ENCODE measurements around the gene VPS13D.

VPS13D gene

DNA sequence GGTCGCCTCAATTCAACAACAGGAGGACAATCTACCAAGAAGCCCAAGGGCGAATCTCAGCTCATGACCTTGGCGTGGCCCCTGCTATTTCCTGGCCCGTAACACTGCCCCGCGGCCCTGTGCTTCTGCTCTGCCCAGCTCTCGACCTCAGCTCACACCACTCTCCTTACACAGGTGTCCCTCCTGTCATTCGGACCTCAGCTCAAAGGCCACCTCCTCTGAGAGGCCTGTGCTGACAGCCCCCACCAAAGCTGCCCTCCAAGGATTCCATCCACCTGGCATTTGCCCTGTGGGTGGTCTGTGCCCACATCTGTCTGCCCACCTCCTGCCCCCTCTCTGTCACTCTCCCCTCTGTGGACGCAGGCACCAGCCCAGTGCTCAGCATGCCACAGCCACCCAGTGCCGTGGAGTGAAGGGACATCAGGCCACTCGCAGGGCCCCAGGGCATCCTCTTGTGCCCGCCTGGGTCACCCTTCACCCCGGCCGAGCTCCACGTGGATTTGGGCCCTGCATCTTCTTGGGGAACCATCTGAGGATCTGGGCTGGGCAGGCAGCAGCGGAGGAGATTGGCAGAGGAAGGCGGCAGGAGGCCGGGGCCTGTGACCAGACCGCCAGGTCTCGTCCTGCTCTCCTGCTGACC is 317.9 kb downstream of the VPS13D start:
- FAIRE-seq, result no peak

- no peak for FAIRE-seq
Observed at GRCh38 chr1:12548279-12548972, 318.6 kb downstream of the VPS13D start.

- FAIRE-seq, result no peak
Observed at GRCh38 chr1:12548973-12549459, 319.2 kb downstream of the VPS13D start.

GRCh38 chr1:12549460-12550349 is 319.9 kb downstream of the VPS13D start:
- no peak for FAIRE-seq

- FAIRE-seq, result no peak
Observed at GRCh38 chr1:12551584-12551983, 321.8 kb downstream of the VPS13D start.

DNA sequence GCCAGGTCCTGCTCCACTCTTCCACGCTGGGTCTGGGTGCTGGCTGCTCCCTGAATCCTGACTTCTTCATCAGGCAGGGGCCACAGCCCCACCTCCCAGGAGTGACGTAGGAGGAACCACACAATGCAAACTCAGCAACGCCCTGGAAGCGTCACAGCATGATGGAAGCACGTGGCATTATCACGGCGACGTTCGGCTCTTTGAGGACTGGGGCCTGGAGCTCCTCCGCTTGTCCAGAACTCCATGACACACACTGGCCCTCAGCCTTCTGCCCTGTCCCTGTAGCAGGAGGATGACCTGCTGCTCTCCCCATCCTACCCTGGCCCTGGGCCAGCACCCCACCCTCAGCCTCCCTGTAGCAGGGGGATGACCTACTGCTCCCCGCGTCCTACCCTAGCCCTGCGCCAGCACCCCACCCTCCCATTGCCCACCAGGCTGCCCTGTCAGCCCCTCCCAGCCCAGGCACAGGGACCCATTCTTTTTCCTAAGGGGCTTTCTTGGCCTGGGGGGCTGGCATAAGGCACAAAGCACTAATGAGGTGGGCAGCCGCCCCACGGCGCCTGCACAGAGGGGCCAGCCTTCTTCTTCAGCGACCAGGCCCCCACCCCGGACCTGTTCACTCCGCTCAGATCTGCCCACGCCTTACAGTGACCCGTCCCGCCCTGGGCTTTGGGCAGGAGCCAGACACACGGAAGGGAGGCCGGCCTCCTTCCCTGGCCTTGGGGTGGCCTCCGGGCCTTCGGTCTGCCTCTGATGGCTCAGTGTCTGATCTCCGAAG is 322.5 kb downstream of the VPS13D start:
- no peak for FAIRE-seq

DNA sequence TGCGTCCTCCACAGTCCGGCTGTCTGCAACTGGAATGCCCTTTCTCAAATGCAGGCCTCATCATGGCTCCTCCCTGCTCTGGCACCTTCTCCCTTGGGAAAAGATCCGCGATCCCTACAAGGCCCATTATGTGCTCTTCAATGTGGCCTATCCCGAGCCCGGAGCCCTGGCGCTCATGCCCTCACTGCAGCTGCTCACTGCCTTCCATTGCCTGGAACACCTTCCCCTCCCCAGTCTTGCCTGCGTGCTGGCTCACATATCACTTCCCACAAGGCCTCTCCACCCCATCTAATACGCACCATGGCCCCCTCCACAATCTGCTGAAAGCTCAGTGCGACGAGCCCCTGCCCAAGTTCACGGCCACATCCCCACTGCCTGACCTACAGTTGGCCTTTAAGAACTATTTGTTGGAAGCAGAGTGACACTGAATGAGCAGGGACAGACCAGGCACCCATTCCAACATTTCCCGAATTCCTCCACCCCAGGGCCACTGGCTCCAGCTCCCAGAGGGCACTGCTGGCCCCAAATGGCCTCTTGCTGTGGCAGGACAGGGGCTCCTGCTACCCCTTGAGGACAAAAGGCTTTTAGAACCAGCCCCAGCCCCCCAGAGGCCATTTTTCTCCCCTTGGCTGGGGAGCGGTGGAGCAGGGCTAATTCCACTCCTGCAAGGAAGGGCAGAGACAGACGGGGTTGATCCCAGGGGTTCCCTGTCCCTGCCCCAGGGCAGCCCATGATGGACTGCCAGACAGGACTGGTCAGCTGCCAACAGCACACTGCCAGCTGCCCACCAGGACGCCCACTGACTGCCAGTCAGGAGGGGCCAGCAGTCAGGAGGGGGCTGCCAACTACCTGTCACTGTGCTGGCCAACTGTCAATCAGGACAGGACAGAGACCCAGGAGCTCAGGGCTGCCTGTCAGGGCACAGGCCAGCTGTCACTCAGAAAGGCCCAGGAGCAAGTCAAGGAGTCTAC is 323.4 kb downstream of the VPS13D start:
- no peak for FAIRE-seq

- no peak for FAIRE-seq
Observed at GRCh38 chr1:12553963-12554362, 324.1 kb downstream of the VPS13D start.

DNA sequence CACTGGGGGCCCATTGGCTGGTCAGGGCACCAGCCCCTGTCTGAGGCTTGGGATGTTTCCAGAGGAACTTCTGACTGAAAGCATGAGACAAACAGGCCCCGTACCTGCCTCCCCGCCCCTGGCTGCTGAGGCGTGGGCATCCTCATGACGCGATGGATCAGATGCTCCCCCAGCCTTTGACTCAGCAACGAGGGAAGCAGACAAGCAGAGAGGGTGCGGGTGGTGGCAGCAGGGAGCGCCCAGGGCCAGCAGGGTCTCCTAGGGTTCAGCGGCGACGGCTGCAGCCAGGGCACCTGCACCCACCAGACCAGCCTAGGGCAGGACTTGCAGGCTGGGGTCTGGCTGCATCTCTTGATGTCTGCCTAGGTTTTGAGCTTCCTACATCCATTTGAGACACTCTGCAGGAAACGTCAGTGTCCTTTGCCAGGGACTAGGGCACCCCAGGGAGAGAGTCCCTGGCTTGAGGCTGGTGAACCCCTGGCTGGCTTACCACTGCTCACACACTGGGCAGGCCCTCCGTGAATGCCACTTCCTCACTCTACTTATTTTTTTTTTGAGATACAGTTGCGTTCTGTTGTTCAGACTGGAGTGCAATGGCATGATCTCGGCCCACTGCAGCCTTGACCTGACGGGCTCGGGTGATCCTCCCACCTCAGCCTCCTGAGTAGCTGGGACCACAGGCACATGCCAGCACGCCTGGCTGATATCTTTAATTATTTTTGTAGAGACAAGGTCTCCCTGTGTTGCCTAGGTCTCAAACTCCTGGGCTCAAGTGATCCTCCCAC is 324.9 kb downstream of the VPS13D start:
- no peak for FAIRE-seq

GRCh38 chr1:12555411-12556367 is 325.9 kb downstream of the VPS13D start:
- FAIRE-seq, result no peak

DNA sequence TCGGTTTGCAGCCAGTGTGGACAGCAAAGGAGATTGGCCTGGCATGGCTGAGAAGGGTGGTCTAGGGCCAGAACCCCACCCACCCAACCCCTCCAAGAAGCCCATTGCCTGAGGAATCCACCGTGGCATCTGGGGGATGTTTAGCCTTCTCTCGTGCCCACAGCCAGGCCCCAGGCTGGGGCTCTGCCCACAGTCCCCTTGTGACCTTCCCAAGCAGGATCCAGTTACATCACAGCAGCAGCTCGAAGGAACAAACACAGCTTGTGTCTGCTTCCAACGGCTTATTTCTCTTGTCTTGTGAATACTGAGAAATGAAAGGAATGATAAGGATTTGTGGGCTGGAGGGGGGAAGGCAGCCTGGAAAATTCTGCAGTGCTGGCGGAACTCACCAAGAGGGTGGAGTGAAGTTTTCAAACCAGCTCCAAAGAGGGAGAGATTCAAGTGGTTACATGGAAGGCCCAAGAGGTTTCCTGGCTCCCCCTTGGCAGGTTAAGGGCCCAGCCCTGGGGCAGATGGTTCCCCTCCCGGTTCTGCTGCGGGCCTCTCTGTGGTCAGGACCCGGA is 326.6 kb downstream of the VPS13D start:
- FAIRE-seq, result no peak

DNA sequence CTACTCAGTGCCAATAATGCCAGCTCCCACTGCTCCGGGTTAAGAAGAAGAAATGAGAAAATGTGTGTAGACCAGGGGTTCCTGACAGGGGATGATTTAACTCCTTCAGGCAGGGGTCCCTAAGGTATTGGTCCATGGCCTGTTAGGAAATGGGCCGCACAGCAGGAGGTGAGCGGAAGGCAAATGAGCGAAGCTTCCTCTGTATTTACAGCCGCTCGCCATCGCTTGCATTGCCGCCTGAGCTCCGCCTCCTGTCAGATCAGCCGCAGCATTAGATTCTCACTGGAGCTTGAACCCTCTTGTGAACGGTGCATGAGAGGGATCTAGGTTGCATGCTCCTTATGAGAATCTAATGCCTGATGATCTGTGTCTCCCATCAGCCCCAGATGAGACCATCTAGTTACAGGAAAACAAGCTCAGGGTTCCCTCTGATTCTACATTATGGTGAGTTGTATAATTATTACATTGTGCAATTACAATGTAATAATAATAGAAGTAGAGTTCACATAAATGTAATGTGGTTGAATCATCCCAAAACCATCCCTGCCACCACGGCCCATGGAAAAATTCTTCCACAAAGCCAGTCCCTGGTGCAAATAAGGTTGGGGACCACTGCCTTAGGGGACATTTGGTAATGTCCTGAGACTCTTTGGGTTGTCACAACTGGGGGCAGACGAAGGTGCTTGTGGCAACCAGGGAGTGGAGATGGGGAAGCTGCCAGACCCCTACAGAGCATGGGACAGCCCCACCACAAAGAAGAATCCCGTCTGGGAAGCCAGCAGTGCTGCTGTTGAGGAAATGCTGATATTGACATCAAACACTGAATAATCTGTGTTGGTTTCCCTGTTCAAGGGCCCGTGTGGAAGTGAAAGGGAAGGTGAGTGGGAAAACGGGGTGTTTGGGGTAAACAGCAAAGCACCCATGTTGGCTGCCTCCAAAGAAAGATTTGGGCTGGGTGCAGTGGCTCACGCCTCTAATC is 327.4 kb downstream of the VPS13D start:
- FAIRE-seq, result no peak

- no peak for FAIRE-seq
Observed at GRCh38 chr1:12561121-12561520, 331.3 kb downstream of the VPS13D start.
